OCI-LY1 (cell line): ENCODE measurements around the gene INS.

Source experiments
- H2AFZ ChIP-seq: fragments of 200-600 bp; sonication (generic), shearing (Covaris generic); 2 replicates; pipeline ENCODE4 v1.6.0; 2014; ENCODE audit warnings: antibody characterized with exemption, mild to moderate bottlenecking, low read length
- H3F3A ChIP-seq: fragments of 200-600 bp; sonication (generic), shearing (Covaris generic); 2 replicates; pipeline ENCODE4 v1.6.0; 2014; ENCODE audit warnings: mild to moderate bottlenecking, antibody characterized with exemption, low read length, moderate library complexity; ENCODE audit not compliant: insufficient read depth
- H3K27ac ChIP-seq: fragments of 200-600 bp; sonication (generic); 2 replicates; pipeline ENCODE4 v1.5.1; 2014; ENCODE audit warnings: low read length, mixed run types, mild to moderate bottlenecking, low read depth; ENCODE audit not compliant: poor library complexity, severe bottlenecking
- H3K27me3 ChIP-seq: fragments of 200-600 bp; sonication (generic); 2 replicates; pipeline ENCODE4 v1.6.0; 2014; ENCODE audit warnings: antibody characterized with exemption, mild to moderate bottlenecking, low read length, moderate library complexity; ENCODE audit not compliant: insufficient read depth
- H3K36me3 ChIP-seq: fragments of 200-600 bp; sonication (generic); 2 replicates; pipeline ENCODE4 v1.6.1; 2014; ENCODE audit warnings: mild to moderate bottlenecking, antibody characterized with exemption, low read length, moderate library complexity, mixed read lengths; ENCODE audit not compliant: insufficient read depth
- H3K4me1 ChIP-seq: fragments of 200-600 bp; sonication (generic); 2 replicates; pipeline ENCODE4 v1.5.1; 2014; ENCODE audit warnings: mild to moderate bottlenecking, low read length, moderate library complexity; ENCODE audit not compliant: insufficient read depth, severe bottlenecking
- H3K4me2 ChIP-seq: fragments of 200-600 bp; sonication (generic), shearing (Covaris generic); 2 replicates; pipeline ENCODE4 v1.6.1; 2014; ENCODE audit warnings: low read length
- H3K4me3 ChIP-seq: fragments of 200-600 bp; sonication (generic); 2 replicates; pipeline ENCODE4 v1.5.1; 2014; ENCODE audit warnings: low read length, low read depth, mild to moderate bottlenecking, mixed read lengths; ENCODE audit not compliant: poor library complexity, severe bottlenecking
- H3K79me2 ChIP-seq: fragments of 200-600 bp; shearing (Covaris generic); 2 replicates; pipeline ENCODE4 v1.6.1; 2016; ENCODE audit warnings: mixed run types, low read length, mixed read lengths; ENCODE audit not compliant: insufficient read depth
- H3K9ac ChIP-seq: fragments of 200-600 bp; sonication (generic), shearing (Covaris generic); 2 replicates; pipeline ENCODE4 v1.6.1; 2014; ENCODE audit warnings: mild to moderate bottlenecking, low read length, mixed read lengths
- H3K9me2 ChIP-seq: fragments of 200-600 bp; sonication (generic), shearing (Covaris generic); 2 replicates; pipeline ENCODE4 v1.6.1; 2014; ENCODE audit warnings: low read depth, mild to moderate bottlenecking, low read length, mixed read lengths
- H3K9me3 ChIP-seq: fragments of 200-600 bp; shearing (Covaris generic); 2 replicates; pipeline ENCODE4 v1.6.1; 2014; ENCODE audit warnings: low read length, mixed read lengths
- H4K20me1 ChIP-seq: fragments of 200-600 bp; sonication (generic), shearing (Covaris generic); 2 replicates; pipeline ENCODE4 v1.6.0; 2016; ENCODE audit warnings: mild to moderate bottlenecking, low read length; ENCODE audit not compliant: insufficient read depth
- EZH2 ChIP-seq: fragments of 200-600 bp; sonication (generic), shearing (Covaris generic); IDR thresholded peaks from 2 replicates; pipeline ENCODE4 v1.8.0; 2017; ENCODE audit warnings: borderline replicate concordance, mixed run types, mild to moderate bottlenecking, antibody characterized with exemption, low read length, moderate library complexity, mixed read lengths
- TF ChIP-seq, protein P1 (sequence below): fragments of 200-600 bp; sonication (generic), shearing (Covaris generic); IDR thresholded peaks from 2 replicates; pipeline ENCODE4 v1.5.1; 2017; ENCODE audit warnings: mild to moderate bottlenecking, antibody characterized with exemption, low read length, moderate library complexity, mixed read lengths

INS gene

DNA sequence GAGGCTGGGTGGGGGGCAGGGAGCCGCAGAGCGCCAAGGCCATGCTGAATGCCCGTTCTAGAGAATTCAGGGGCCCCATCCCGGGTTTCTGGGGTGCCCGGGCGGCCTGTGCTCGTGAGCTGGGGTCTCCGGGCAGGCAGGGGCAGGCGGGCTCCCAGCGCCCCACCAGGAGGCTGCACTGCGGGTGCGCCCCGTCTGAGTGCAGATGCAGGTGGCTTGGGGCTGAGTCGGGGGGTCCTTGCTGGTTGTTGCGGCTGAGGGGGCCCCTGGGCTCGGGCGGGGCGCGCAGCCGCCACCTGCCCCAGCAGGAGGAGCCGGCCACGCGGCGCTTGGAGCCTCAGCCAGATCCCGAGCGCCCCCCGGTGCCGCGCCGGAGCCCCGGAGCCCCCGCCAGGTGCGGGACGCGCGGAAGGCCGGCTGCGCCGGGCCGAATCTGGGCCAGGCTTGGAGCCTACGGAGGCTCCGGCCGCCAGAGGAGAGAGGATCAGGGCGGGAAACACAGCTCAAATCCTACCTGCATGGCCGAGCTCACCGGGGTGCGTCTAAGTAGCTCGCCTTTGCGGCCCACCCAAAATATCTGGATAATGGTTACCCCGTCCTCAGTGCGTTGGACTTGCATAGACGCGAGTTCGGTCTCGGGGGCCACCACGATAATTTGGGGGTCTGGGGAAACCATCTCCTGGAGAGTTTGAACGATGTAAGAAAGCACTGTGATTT lies 21.2 kb downstream of the INS start:
- H2AFZ ChIP-seq: no peak overlapping the region
- no peak overlapping the region for H3K27ac ChIP-seq
- no peaks in the 10 kb centered on the region for H3K9me2 ChIP-seq
- H3K4me2 ChIP-seq: no peak overlapping the region
- H3K4me3 ChIP-seq: no peak overlapping the region
- no peaks in the 10 kb centered on the region for H3F3A ChIP-seq
- H3K4me1 ChIP-seq: no peaks in the 10 kb centered on the region
- no peaks in the 10 kb centered on the region for H3K36me3 ChIP-seq
- no peaks in the 10 kb centered on the region for H3K79me2 ChIP-seq
- H3K9me3 ChIP-seq: no peaks in the 10 kb centered on the region
- H3K9ac ChIP-seq: no peak overlapping the region
- H3K27me3 ChIP-seq: no peaks in the 10 kb centered on the region
- TF ChIP-seq EZH2: no peak
- TF ChIP-seq, protein P1, sequence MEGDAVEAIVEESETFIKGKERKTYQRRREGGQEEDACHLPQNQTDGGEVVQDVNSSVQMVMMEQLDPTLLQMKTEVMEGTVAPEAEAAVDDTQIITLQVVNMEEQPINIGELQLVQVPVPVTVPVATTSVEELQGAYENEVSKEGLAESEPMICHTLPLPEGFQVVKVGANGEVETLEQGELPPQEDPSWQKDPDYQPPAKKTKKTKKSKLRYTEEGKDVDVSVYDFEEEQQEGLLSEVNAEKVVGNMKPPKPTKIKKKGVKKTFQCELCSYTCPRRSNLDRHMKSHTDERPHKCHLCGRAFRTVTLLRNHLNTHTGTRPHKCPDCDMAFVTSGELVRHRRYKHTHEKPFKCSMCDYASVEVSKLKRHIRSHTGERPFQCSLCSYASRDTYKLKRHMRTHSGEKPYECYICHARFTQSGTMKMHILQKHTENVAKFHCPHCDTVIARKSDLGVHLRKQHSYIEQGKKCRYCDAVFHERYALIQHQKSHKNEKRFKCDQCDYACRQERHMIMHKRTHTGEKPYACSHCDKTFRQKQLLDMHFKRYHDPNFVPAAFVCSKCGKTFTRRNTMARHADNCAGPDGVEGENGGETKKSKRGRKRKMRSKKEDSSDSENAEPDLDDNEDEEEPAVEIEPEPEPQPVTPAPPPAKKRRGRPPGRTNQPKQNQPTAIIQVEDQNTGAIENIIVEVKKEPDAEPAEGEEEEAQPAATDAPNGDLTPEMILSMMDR: no peak
- no peaks in the 10 kb centered on the region for H4K20me1 ChIP-seq

DNA sequence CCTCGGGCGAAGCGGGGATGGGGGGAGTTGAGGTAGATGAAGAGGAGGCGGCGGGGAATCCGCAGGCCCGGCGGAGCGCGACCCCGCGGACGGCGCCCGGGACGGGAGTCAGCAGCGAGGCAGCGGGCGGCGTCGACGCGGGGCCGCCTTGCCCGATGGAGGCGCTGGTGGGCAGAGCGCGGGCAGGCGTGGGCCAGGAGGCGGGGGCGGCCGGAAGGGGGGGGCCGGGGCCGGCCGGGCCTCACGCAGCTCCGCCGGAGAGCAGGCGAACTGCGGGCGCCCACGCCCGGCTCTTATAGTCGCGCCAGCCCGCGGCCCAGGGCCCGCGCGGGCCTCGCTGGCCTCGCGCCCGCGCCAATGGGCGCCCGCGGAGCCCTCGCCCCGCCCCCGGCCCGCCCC lies 21.9 kb downstream of the INS start, which contains the start of gene IGF2:
IGF2 (minus strand) TSS at position 267 of the 399 bp plus-strand sequence. CDS start 3,866 bp downstream, outside the sequence.
- no peaks in the 10 kb centered on the region for H3K4me1 ChIP-seq
- no peak within 1 kb of the TSS for H3K9ac ChIP-seq
- H2AFZ ChIP-seq: no peak within 1 kb of the TSS
- H3K4me2 ChIP-seq: no peak within 1 kb of the TSS
- H3K27ac ChIP-seq: no peak within 1 kb of the TSS
- TF ChIP-seq, protein P1: no peak
- no peak for TF ChIP-seq EZH2
- no peaks in the 10 kb centered on the region for H3K9me3 ChIP-seq
- H3K79me2 ChIP-seq: no peaks in the 10 kb centered on the region
- H3F3A ChIP-seq: no peaks in the 10 kb centered on the region
- H3K27me3 ChIP-seq: no peaks in the 10 kb centered on the region
- H3K36me3 ChIP-seq: no peaks in the 10 kb centered on the region
- H3K4me3 ChIP-seq: no peak within 1 kb of the TSS
- no peaks in the 10 kb centered on the region for H4K20me1 ChIP-seq
- H3K9me2 ChIP-seq: no peaks in the 10 kb centered on the region

GRCh38 chr11:2138431-2139122 lies 22.4 kb downstream of the INS start:
- H4K20me1 ChIP-seq: no peaks in the 10 kb centered on the region
- H3K9me2 ChIP-seq: no peaks in the 10 kb centered on the region
- no peaks in the 10 kb centered on the region for H3K9me3 ChIP-seq
- no peak overlapping the region for H3K9ac ChIP-seq
- no peaks in the 10 kb centered on the region for H3K79me2 ChIP-seq
- no peak overlapping the region for H3K27ac ChIP-seq
- no peaks in the 10 kb centered on the region for H3K36me3 ChIP-seq
- TF ChIP-seq, protein P1: no peak
- no peak for TF ChIP-seq EZH2
- no peaks in the 10 kb centered on the region for H3K27me3 ChIP-seq
- no peak overlapping the region for H2AFZ ChIP-seq
- no peaks in the 10 kb centered on the region for H3K4me1 ChIP-seq
- H3F3A ChIP-seq: no peaks in the 10 kb centered on the region
- no peak overlapping the region for H3K4me2 ChIP-seq
- H3K4me3 ChIP-seq: no peak overlapping the region
